ENCODE data around the gene G0S2. TPM values are rescaled to one million over a fixed set of nuclear protein-coding genes. Genes with fewer than 3 reads are reported as not detected.

Gene G0S2
- total and polyA plus RNA-seq, 9 of the 15 experiments (the other 6 are each of a cell fraction or from before 2014, with no cell fraction given), result 0.18 to 65.6 (median 11.4) TPM

GRCh38 chr1:209657140-209657879 is 17.9 kb upstream of the G0S2 start (continued):
- TF ChIP-seq, protein P1, sequence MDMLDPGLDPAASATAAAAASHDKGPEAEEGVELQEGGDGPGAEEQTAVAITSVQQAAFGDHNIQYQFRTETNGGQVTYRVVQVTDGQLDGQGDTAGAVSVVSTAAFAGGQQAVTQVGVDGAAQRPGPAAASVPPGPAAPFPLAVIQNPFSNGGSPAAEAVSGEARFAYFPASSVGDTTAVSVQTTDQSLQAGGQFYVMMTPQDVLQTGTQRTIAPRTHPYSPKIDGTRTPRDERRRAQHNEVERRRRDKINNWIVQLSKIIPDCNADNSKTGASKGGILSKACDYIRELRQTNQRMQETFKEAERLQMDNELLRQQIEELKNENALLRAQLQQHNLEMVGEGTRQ (CRISPR knock-in tag; IDR thresholded peaks at IDR 0.05), result no peak
- TF ChIP-seq TEAD4 (IDR thresholded peaks at IDR 0.05; ENCODE audit: low read length) (peak; percentile 70; the same call in 1 of the 2 replicates), TEAD4 (CRISPR knock-in tag; IDR thresholded peaks at IDR 0.05; ENCODE audit: borderline replicate concordance) (no peak), NFYB (IDR thresholded peaks at IDR 0.05; ENCODE audit: extremely low read depth, insufficient read length) (no peak), MEIS2 (IDR thresholded peaks at IDR 0.05; ENCODE audit: partially characterized antibody) (peak; percentile 42), NCOA4 (IDR thresholded peaks at IDR 0.05; ENCODE audit: partially characterized antibody) (no peak), POLR2AphosphoS5 (IDR thresholded peaks at IDR 0.05; ENCODE audit: control insufficient read depth, insufficient read depth, low read depth, low read length) (no peak), SREBF1 (IDR thresholded peaks at IDR 0.05; ENCODE audit: borderline replicate concordance, low read depth, low read length) (no peak), POLR3G (IDR thresholded peaks at IDR 0.05; ENCODE audit: extremely low read depth, insufficient read length, insufficient replicate concordance) (no peak), PTRF (tag; IDR thresholded peaks at IDR 0.05) (no peak), E4F1 (CRISPR knock-in tag; IDR thresholded peaks at IDR 0.05; ENCODE audit: borderline replicate concordance) (no peak), CCAR2 (IDR thresholded peaks at IDR 0.05; ENCODE audit: low read depth, low read length) (no peak), NCOA6 (IDR thresholded peaks at IDR 0.05) (no peak), ELF1 (tag; IDR thresholded peaks at IDR 0.05) (no peak), TCFL5 (CRISPR knock-in tag; conservative IDR thresholded peaks at IDR 0.05) (no peak), HMBOX1 (IDR thresholded peaks at IDR 0.05) (no peak), ELK3 (CRISPR knock-in tag; IDR thresholded peaks at IDR 0.05) (no peak), ZNF280B (CRISPR knock-in tag; IDR thresholded peaks at IDR 0.05) (no peak), HOXB6 (CRISPR knock-in tag; IDR thresholded peaks at IDR 0.05; ENCODE audit: borderline replicate concordance) (no peak), ZEB2 (IDR thresholded peaks at IDR 0.05) (peak; percentile 57; the same call in 1 of the 2 replicates)
- TF ChIP-seq, protein P2, sequence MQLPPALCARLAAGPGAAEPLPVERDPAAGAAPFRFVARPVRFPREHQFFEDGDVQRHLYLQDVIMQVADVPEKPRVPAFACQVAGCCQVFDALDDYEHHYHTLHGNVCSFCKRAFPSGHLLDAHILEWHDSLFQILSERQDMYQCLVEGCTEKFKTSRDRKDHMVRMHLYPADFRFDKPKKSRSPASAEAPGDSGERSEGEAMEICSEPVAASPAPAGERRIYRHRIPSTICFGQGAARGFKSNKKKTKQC (CRISPR knock-in tag; IDR thresholded peaks at IDR 0.05), result no peak

Data from K562 (cell line).